Measurements from ENCODE around the gene SMCO3. TPM values are rescaled to one million over a fixed set of nuclear protein-coding genes. Genes with fewer than 3 reads are reported as not detected.

SMCO3 gene
- polyA plus RNA-seq, 1 donor from 2014 or later = 2.7 TPM

DNA sequence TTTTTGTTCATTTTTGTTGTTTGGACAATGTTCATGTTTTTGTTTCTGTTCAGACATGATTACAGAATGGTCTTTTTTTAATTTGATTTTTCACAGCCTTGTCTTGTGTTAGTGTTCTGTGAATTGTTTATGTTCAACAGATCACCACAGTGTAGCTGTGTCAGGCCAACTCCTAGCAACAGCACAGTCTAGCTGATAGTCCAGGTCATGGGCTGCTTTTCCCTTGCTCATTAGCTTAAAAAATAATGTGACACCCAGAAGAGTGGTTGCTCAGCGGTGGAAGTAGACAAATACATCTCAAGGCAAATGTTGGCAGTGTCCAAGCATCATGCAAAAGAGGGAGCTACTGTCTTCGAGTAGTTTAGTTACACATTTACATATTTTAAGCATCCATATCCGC lies 33.1 kb downstream of the SMCO3 start:
- Histone ChIP-seq H3F3A (ENCODE audit: insufficient read depth, low read length, poor library complexity, severe bottlenecking) (no peaks in the 10 kb centered on the region), H4K20me1 (ENCODE audit: insufficient read depth) (no peaks in the 10 kb centered on the region), H3K9ac (ENCODE audit: low read length) (no peak overlapping the region), H3K79me2 (replicated peaks; ENCODE audit: insufficient read depth, low read length) (no peaks in the 10 kb centered on the region), H3K9me2 (ENCODE audit: insufficient read depth, low read length) (no peaks in the 10 kb centered on the region), H3K36me3 (ENCODE audit: insufficient read depth, low read length) (peaks cover 4% of the 10 kb centered on the region), H3K4me2 (ENCODE audit: low read length) (no peak overlapping the region), H2AFZ (ENCODE audit: low read depth, low read length) (no peak overlapping the region), H3K9me3 (ENCODE audit: low read length) (no peaks in the 10 kb centered on the region), H3K27me3 (ENCODE audit: insufficient read depth, low read depth, low read length) (peaks cover 4% of the 10 kb centered on the region), H3K27ac (ENCODE audit: low read length) (no peak overlapping the region), H3K4me3 (ENCODE audit: low read length) (no peak overlapping the region)
- no peak for TF ChIP-seq EP300 (conservative IDR thresholded peaks at IDR 0.05; ENCODE audit: poor library complexity, severe bottlenecking)
- no peak for TF ChIP-seq EZH2 (IDR thresholded peaks at IDR 0.05; ENCODE audit: borderline replicate concordance, insufficient read depth, low read length, poor library complexity, severe bottlenecking)
- TF ChIP-seq, protein P1, sequence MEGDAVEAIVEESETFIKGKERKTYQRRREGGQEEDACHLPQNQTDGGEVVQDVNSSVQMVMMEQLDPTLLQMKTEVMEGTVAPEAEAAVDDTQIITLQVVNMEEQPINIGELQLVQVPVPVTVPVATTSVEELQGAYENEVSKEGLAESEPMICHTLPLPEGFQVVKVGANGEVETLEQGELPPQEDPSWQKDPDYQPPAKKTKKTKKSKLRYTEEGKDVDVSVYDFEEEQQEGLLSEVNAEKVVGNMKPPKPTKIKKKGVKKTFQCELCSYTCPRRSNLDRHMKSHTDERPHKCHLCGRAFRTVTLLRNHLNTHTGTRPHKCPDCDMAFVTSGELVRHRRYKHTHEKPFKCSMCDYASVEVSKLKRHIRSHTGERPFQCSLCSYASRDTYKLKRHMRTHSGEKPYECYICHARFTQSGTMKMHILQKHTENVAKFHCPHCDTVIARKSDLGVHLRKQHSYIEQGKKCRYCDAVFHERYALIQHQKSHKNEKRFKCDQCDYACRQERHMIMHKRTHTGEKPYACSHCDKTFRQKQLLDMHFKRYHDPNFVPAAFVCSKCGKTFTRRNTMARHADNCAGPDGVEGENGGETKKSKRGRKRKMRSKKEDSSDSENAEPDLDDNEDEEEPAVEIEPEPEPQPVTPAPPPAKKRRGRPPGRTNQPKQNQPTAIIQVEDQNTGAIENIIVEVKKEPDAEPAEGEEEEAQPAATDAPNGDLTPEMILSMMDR (IDR thresholded peaks at IDR 0.05; ENCODE audit: poor library complexity, severe bottlenecking) = no peak
- no peak for TF ChIP-seq TAF1 (IDR thresholded peaks at IDR 0.05; ENCODE audit: low read depth)
- TF ChIP-seq SMC3 (conservative IDR thresholded peaks at IDR 0.05; ENCODE audit: poor library complexity) = no peak

- no peak overlapping the region for H3K27ac ChIP-seq (ENCODE audit: low read length)
These were observed 34.1 kb downstream of the SMCO3 start for GRCh38 chr12:14779834-14780233.

GRCh38 chr12:14777271-14777670 lies 36.7 kb downstream of the SMCO3 start:
- no peaks in the 10 kb centered on the region for H3F3A ChIP-seq (ENCODE audit: insufficient read depth, low read length, poor library complexity, severe bottlenecking)
- no peak overlapping the region for H3K4me2 ChIP-seq (ENCODE audit: low read length)
- no peaks in the 10 kb centered on the region for H3K9me2 ChIP-seq (ENCODE audit: insufficient read depth, low read length)
- peaks cover 32% of the 10 kb centered on the region for H3K27me3 ChIP-seq (ENCODE audit: insufficient read depth, low read depth, low read length)
- no peak overlapping the region for H3K27ac ChIP-seq (ENCODE audit: low read length)
- no peak overlapping the region for H3K9ac ChIP-seq (ENCODE audit: low read length)
- no peaks in the 10 kb centered on the region for H3K9me3 ChIP-seq (ENCODE audit: low read length)
- no peaks in the 10 kb centered on the region for H3K79me2 ChIP-seq (replicated peaks; ENCODE audit: insufficient read depth, low read length)
- H2AFZ ChIP-seq (ENCODE audit: low read depth, low read length) = no peak overlapping the region
- no peaks in the 10 kb centered on the region for H4K20me1 ChIP-seq (ENCODE audit: insufficient read depth)
- no peak for TF ChIP-seq RAD21 (conservative IDR thresholded peaks at IDR 0.05)
- TF ChIP-seq, protein P1 (IDR thresholded peaks at IDR 0.05; ENCODE audit: poor library complexity, severe bottlenecking) = no peak
- TF ChIP-seq POLR2AphosphoS5 (IDR thresholded peaks at IDR 0.05) = no peak
- no peak for TF ChIP-seq MXI1 (conservative IDR thresholded peaks at IDR 0.05; ENCODE audit: poor library complexity, severe bottlenecking)
- no peak for TF ChIP-seq EP300 (conservative IDR thresholded peaks at IDR 0.05; ENCODE audit: poor library complexity, severe bottlenecking)
- no peak for TF ChIP-seq SMC3 (conservative IDR thresholded peaks at IDR 0.05; ENCODE audit: poor library complexity)
- no peak for TF ChIP-seq REST (IDR thresholded peaks at IDR 0.05; ENCODE audit: borderline replicate concordance)
- no peak for TF ChIP-seq TAF1 (IDR thresholded peaks at IDR 0.05; ENCODE audit: low read depth)
- no peak for TF ChIP-seq EZH2 (IDR thresholded peaks at IDR 0.05; ENCODE audit: borderline replicate concordance, insufficient read depth, low read length, poor library complexity, severe bottlenecking)
- no peaks in the 10 kb centered on the region for H3K36me3 ChIP-seq (ENCODE audit: insufficient read depth, low read length)
- no peak overlapping the region for H3K4me3 ChIP-seq (ENCODE audit: low read length)

More at GRCh38 chr12:14779834-14780233, 34.1 kb downstream of the SMCO3 start:
- no peaks in the 10 kb centered on the region for H3K9me3 ChIP-seq (ENCODE audit: low read length)
- no peaks in the 10 kb centered on the region for H3K79me2 ChIP-seq (replicated peaks; ENCODE audit: insufficient read depth, low read length)
- H3K27me3 ChIP-seq (ENCODE audit: insufficient read depth, low read depth, low read length) = peaks cover 14% of the 10 kb centered on the region
- H3K4me3 ChIP-seq (ENCODE audit: low read length) = no peak overlapping the region
- no peak overlapping the region for H3K9ac ChIP-seq (ENCODE audit: low read length)
- no peaks in the 10 kb centered on the region for H3F3A ChIP-seq (ENCODE audit: insufficient read depth, low read length, poor library complexity, severe bottlenecking)
- H3K9me2 ChIP-seq (ENCODE audit: insufficient read depth, low read length) = no peaks in the 10 kb centered on the region
- no peak overlapping the region for H2AFZ ChIP-seq (ENCODE audit: low read depth, low read length)
- no peak for TF ChIP-seq SMC3 (conservative IDR thresholded peaks at IDR 0.05; ENCODE audit: poor library complexity)
- TF ChIP-seq POLR2AphosphoS5 (IDR thresholded peaks at IDR 0.05) = no peak
- no peak for TF ChIP-seq EZH2 (IDR thresholded peaks at IDR 0.05; ENCODE audit: borderline replicate concordance, insufficient read depth, low read length, poor library complexity, severe bottlenecking)
- TF ChIP-seq RAD21 (conservative IDR thresholded peaks at IDR 0.05) = no peak
- peaks cover 4% of the 10 kb centered on the region for H3K36me3 ChIP-seq (ENCODE audit: insufficient read depth, low read length)
- no peaks in the 10 kb centered on the region for H4K20me1 ChIP-seq (ENCODE audit: insufficient read depth)
- no peak overlapping the region for H3K4me2 ChIP-seq (ENCODE audit: low read length)
